ENCODE data around the gene FAM181A. TPM values are rescaled to one million over a fixed set of nuclear protein-coding genes. Genes with fewer than 3 reads are reported as not detected.

The FAM181A gene
- total and polyA plus RNA-seq, 9 of the 15 experiments (the other 6 are each of a cell fraction or from before 2014, with no cell fraction given), result not detected

DNA sequence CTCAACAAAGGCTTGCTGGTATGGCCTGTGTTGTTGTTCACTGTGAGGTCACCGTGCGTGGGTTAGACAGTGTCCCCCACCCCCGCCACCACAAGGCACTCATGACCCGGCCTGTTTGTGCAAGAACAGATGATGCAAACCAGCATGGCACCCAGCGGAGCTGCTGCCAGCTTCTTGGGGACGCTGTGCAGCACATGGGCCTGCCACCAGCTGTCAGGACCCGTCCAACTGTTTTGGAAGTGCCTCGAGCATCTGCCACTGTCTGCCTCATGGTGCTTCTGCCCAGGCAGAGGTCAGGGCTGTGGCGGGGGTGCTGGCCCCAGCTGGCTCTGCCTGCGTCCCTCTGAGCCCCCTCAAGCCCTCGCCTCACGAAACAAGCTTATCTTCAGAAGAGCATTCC is 47.7 kb downstream of the FAM181A start:
- no TSS peak for BruUV-seq (replicated peaks)
- Histone ChIP-seq H4K20me1 (replicated peaks; ENCODE audit: control insufficient read depth, insufficient read depth, low read length) (no peaks in the 10 kb centered on the region), H3K4me2 (ENCODE audit: insufficient read depth, low read length) (no peak overlapping the region), H3K36me3 (ENCODE audit: control insufficient read depth, insufficient read depth, low read length) (no peaks in the 10 kb centered on the region), H3K27ac (ENCODE audit: extremely low read depth, low read depth, low read length) (no peak overlapping the region), H3K27me3 (ENCODE audit: control insufficient read depth in 2 of 2, insufficient read depth in 2 of 2, low read length in 2 of 2) (peaks cover 0 to 46% of the 10 kb centered on the region in 2 experiments; a peak in 2 of 5 replicates), H3K9ac (ENCODE audit: insufficient read depth in 1 of 2, low read depth in 2 of 2, low read length in 2 of 2) (no peak overlapping the region), H3K9me1 (ENCODE audit: control insufficient read depth, insufficient read depth, low read length) (no peaks in the 10 kb centered on the region), H3K4me1 (replicated peaks in 1 of 2; ENCODE audit: control insufficient read depth in 2 of 2, insufficient read depth in 2 of 2, low read length in 2 of 2) (no peaks in the 10 kb centered on the region; a peak in 1 of 5 replicates), H3K79me2 (ENCODE audit: control insufficient read depth, insufficient read depth, low read length) (no peaks in the 10 kb centered on the region), H3K4me3 (no peak overlapping the region), H2AFZ (ENCODE audit: low read depth, low read length) (no peak overlapping the region), H3K9me3 (replicated peaks; ENCODE audit: control insufficient read depth, insufficient read depth, low read depth, low read length) (no peaks in the 10 kb centered on the region)
- WGBS (ENCODE audit: insufficient coverage, low coverage, missing lambda C conversion rate), result 0% methylated on average over 9 of the region's 12 CpGs
- no peak for DNase-seq (ENCODE audit: extremely low read depth in 1 of 4, low spot score in 3 of 4)
- ChIA-PET POLR2A (interaction anchor here (0.7 kb wide), 1 partner anchor 864 kb away, joined by 3 read pairs; no protein-coding TSS in a partner anchor), CTCF (ENCODE audit: low intra/inter-chr PET ratio) (no interaction called here)
- FAIRE-seq, result no peak
- ATAC-seq, result no peak
- TF ChIP-seq CAMTA2 (CRISPR knock-in tag; conservative IDR thresholded peaks at IDR 0.05) (no peak), CTBP1 (IDR thresholded peaks at IDR 0.05; ENCODE audit: borderline replicate concordance) (no peak), MCM3 (IDR thresholded peaks at IDR 0.05) (no peak), EGR1 (conservative IDR thresholded peaks at IDR 0.05) (no peak), ESRRB (CRISPR knock-in tag; IDR thresholded peaks at IDR 0.05; ENCODE audit: borderline replicate concordance) (no peak), MAFF (IDR thresholded peaks at IDR 0.05; ENCODE audit: low read length) (no peak), SREBF1 (IDR thresholded peaks at IDR 0.05; ENCODE audit: borderline replicate concordance, low read depth, low read length) (no peak), PCBP1 (IDR thresholded peaks at IDR 0.05; ENCODE audit: low read depth, low read length, poor library complexity, severe bottlenecking) (no peak), STAT5A (IDR thresholded peaks at IDR 0.05; ENCODE audit: borderline replicate concordance, low read length) (no peak), DMBX1 (CRISPR knock-in tag; IDR thresholded peaks at IDR 0.05; ENCODE audit: borderline replicate concordance) (no peak), SREBF2 (CRISPR knock-in tag; IDR thresholded peaks at IDR 0.05) (no peak), RFX7 (CRISPR knock-in tag; IDR thresholded peaks at IDR 0.05) (no peak)
- TF ChIP-seq, protein P1, sequence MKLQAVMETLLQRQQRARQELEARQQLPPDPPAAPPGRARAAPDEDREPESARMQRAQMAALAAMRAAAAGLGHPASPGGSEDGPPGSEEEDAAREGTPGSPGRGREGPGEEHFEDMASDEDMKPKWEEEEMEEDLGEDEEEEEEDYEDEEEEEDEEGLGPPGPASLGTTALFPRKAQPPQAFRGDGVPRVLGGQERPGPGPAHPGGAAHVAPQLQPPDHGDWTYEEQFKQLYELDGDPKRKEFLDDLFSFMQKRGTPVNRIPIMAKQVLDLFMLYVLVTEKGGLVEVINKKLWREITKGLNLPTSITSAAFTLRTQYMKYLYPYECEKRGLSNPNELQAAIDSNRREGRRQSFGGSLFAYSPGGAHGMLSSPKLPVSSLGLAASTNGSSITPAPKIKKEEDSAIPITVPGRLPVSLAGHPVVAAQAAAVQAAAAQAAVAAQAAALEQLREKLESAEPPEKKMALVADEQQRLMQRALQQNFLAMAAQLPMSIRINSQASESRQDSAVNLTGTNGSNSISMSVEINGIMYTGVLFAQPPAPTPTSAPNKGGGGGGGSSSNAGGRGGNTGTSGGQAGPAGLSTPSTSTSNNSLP (IDR thresholded peaks at IDR 0.05; ENCODE audit: borderline replicate concordance, low read depth, low read length), result no peak
- intact Hi-C loops (cut with micrococcal nuclease) (no loop called here), in situ Hi-C loops (cut with MboI) (no loop called here)
